Activated CD4-positive, CD25-positive, alpha-beta regulatory T cell treated with anti-CD3 and anti-CD28 coated beads, Interleukin-2, amount 50 U/mL, for 24 hours (primary cell): ENCODE data around the gene UNC13C.
"Not testable (repeated sequence)": the region's sequence is repeated elsewhere in the genome, so short reads cannot be mapped to it uniquely, and the experiment has no call there.

Source experiments
- ATAC-seq, 2 donors: fragments of 150-1000 bp; cut with Tn5 transposase; one replicate each; pipeline ENCODE4 v1.10.0; 2021; ENCODE audit warnings: mild to moderate bottlenecking in 1 of 2, moderate library complexity in 1 of 2

UNC13C gene

GRCh38 chr15:54307926-54308325 lies 329.7 kb downstream of the UNC13C start:
- no peak for ATAC-seq

GRCh38 chr15:54312528-54312927 lies 334.3 kb downstream of the UNC13C start:
- no peak for ATAC-seq

GRCh38 chr15:54321426-54321825 lies 343.2 kb downstream of the UNC13C start:
- ATAC-seq, result no peak

GRCh38 chr15:54322341-54322740 lies 344.1 kb downstream of the UNC13C start:
- no peak for ATAC-seq

GRCh38 chr15:54345301-54345700 lies 367.1 kb downstream of the UNC13C start:
- ATAC-seq, result no peak

- no peak for ATAC-seq
These were observed 367.6 kb downstream of the UNC13C start for GRCh38 chr15:54345827-54346226.

GRCh38 chr15:54347082-54347827 lies 369.0 kb downstream of the UNC13C start:
- no peak for ATAC-seq

- ATAC-seq, result no peak
These were observed 375.5 kb downstream of the UNC13C start for GRCh38 chr15:54353726-54354125.

GRCh38 chr15:54354341-54354740 lies 376.1 kb downstream of the UNC13C start:
- ATAC-seq, result no peak

GRCh38 chr15:54364961-54365360 lies 386.7 kb downstream of the UNC13C start:
- no peak for ATAC-seq

- ATAC-seq, result no peak
These were observed 395.1 kb downstream of the UNC13C start for GRCh38 chr15:54373332-54373731.

- ATAC-seq, result no peak
These were observed 396.1 kb downstream of the UNC13C start for GRCh38 chr15:54374184-54374952.

- ATAC-seq, result no peak
These were observed 409.6 kb downstream of the UNC13C start for GRCh38 chr15:54387799-54388198.

GRCh38 chr15:54388746-54389145 lies 410.5 kb downstream of the UNC13C start:
- ATAC-seq, result no peak

GRCh38 chr15:54410481-54410880 lies 432.2 kb downstream of the UNC13C start:
- ATAC-seq, result no peak

- ATAC-seq, result no peak
These were observed 445.9 kb downstream of the UNC13C start for GRCh38 chr15:54424171-54424570.

GRCh38 chr15:54428596-54428995 lies 450.4 kb downstream of the UNC13C start:
- no peak for ATAC-seq

GRCh38 chr15:54450288-54450687 lies 472.0 kb downstream of the UNC13C start:
- ATAC-seq, result not testable (repeated sequence)

GRCh38 chr15:54456413-54456812 lies 478.2 kb downstream of the UNC13C start:
- no peak for ATAC-seq

GRCh38 chr15:54462511-54462913 lies 484.3 kb downstream of the UNC13C start:
- no peak for ATAC-seq

GRCh38 chr15:54481819-54482218 lies 503.6 kb downstream of the UNC13C start:
- no peak for ATAC-seq

- ATAC-seq, result no peak
These were observed 504.0 kb downstream of the UNC13C start for GRCh38 chr15:54482251-54482650.

GRCh38 chr15:54500330-54500729 lies 522.1 kb downstream of the UNC13C start:
- no peak for ATAC-seq

- ATAC-seq, result no peak
These were observed 524.3 kb downstream of the UNC13C start for GRCh38 chr15:54502416-54503075.
